H1 (cell line): ENCODE results near the gene UFD1.

Experiments used
- BRCA1 ChIP-seq: IDR thresholded peaks from 2 replicates; pipeline ENCODE4 v1.6.1; 2012; ENCODE audit warnings: low read depth, low read length, improper control_type of control experiment
- EZH2 ChIP-seq: fragments of 200-600 bp; sonication (generic); IDR thresholded peaks from 2 replicates; pipeline ENCODE4 v1.7.1; 2012; ENCODE audit warnings: low read depth, mild to moderate bottlenecking, moderate library complexity, low read length, inconsistent platforms; ENCODE audit not compliant: severe bottlenecking
- POLR2A ChIP-seq, 2 experiments: IDR thresholded peaks; 1 replicate in 1 of 2; 2 replicates in 1 of 2; pipeline ENCODE4 v1.6.1; 2011; ENCODE audit warnings: low read depth in 2 of 2, low read length in 2 of 2, mild to moderate bottlenecking in 2 of 2; ENCODE audit errors: control extremely low read depth in 1 of 2
- RAD21 ChIP-seq, 2 experiments: IDR thresholded peaks in 1 of 2; conservative IDR thresholded peaks in 1 of 2; 2 replicates each; pipeline ENCODE4 v1.6.1; 2011; ENCODE audit warnings: low read depth in 2 of 2, low read length in 2 of 2, improper control_type of control experiment in 1 of 2, inconsistent platforms in 1 of 2, mild to moderate bottlenecking in 1 of 2, moderate library complexity in 1 of 2

DNA sequence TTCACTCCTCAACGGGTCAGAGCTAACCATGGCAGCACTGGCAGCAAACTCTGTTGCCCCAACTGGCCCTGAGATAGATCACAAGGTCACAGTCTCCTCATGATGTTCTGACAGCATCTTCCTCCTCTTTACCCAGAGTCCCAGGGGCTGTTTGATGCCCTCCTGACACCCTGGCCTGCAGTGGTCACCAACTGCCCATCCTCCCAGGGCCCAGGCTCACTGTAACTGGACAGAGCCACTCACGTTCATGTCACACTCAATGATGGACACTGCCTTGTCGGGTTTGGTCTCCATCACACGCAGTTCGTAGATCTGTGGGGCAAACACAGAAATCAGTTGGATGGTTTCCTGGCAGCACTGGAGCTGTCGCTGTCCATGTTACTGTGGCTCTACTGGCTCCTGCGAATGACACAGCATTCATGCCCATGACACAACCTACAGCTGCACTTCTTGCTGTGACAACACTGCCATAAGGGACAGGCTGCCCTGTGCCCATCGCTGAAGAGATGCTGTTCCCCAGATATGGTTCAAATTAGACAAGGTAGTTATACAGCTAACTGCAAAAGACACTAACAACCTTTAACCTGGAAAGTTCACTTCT, 21.1 kb downstream of the UFD1 start:
- TF ChIP-seq RAD21 (IDR thresholded peaks at IDR 0.05 in 1 of 2, conservative IDR thresholded peaks at IDR 0.05 in 1 of 2; ENCODE audit: low read depth in 2 of 2, low read length in 2 of 2) = no peak
- TF ChIP-seq POLR2A (IDR thresholded peaks at IDR 0.05; ENCODE audit: control extremely low read depth in 1 of 2, low read depth in 2 of 2, low read length in 2 of 2) = no peak
- no peak for TF ChIP-seq EZH2
- no peak for TF ChIP-seq BRCA1
